ENCODE measurements around the gene CTBP2.

The CTBP2 gene

GRCh38 chr10:125159932-125160855 lies at the start of gene CTBP2:
CTBP2 (minus strand) TSS chr10:125160563.
- H3K27me3 ChIP-seq (ENCODE audit: control insufficient read depth in 2 of 2, insufficient read depth in 2 of 2, low read length in 2 of 2): no peaks in the 10 kb centered on the region
- H3K27ac ChIP-seq (ENCODE audit: low read depth in 2 of 2, low read length in 2 of 2): peak within 1 kb of the TSS; percentile 92 to 97
- no peaks in the 10 kb centered on the region for H3K36me3 ChIP-seq (ENCODE audit: control insufficient read depth in 2 of 2, insufficient read depth in 2 of 2, low read length in 2 of 2)
- peak within 1 kb of the TSS; percentile 60 to 81 for H3K9ac ChIP-seq (ENCODE audit: low read depth in 1 of 2, low read length in 2 of 2)
- no peaks in the 10 kb centered on the region for H3K9me3 ChIP-seq (ENCODE audit: control insufficient read depth in 2 of 2, low read length in 2 of 2)
- peaks cover 13 to 22% of the 10 kb centered on the region in 2 donors for H3K4me1 ChIP-seq (ENCODE audit: control insufficient read depth in 2 of 2, insufficient read depth in 2 of 2, low read length in 2 of 2)
- H3K4me3 ChIP-seq (ENCODE audit: low read length in 2 of 2): peak within 1 kb of the TSS; percentile 72 to 78

GRCh38 chr10:125209591-125210355 lies 49.4 kb upstream of the CTBP2 start:
- Histone ChIP-seq H3K27me3 (ENCODE audit: control insufficient read depth in 2 of 2, insufficient read depth in 2 of 2, low read length in 2 of 2) (peaks cover 0 to 2% of the 10 kb centered on the region in 2 donors), H3K4me1 (ENCODE audit: control insufficient read depth in 2 of 2, insufficient read depth in 2 of 2, low read length in 2 of 2) (no peaks in the 10 kb centered on the region), H3K4me3 (ENCODE audit: low read length in 2 of 2) (no peak overlapping the region), H3K36me3 (ENCODE audit: control insufficient read depth in 2 of 2, insufficient read depth in 2 of 2, low read length in 2 of 2) (no peaks in the 10 kb centered on the region), H3K9me3 (ENCODE audit: control insufficient read depth in 2 of 2, low read length in 2 of 2) (no peaks in the 10 kb centered on the region), H3K9ac (ENCODE audit: low read depth in 1 of 2, low read length in 2 of 2) (no peak overlapping the region), H3K27ac (ENCODE audit: low read depth in 2 of 2, low read length in 2 of 2) (no peak overlapping the region)

GRCh38 chr10:125208854-125209565 lies 48.6 kb upstream of the CTBP2 start:
- Histone ChIP-seq H3K27ac (ENCODE audit: low read depth in 2 of 2, low read length in 2 of 2) (no peak overlapping the region), H3K9me3 (ENCODE audit: control insufficient read depth in 2 of 2, low read length in 2 of 2) (no peaks in the 10 kb centered on the region), H3K4me1 (ENCODE audit: control insufficient read depth in 2 of 2, insufficient read depth in 2 of 2, low read length in 2 of 2) (no peaks in the 10 kb centered on the region), H3K4me3 (ENCODE audit: low read length in 2 of 2) (no peak overlapping the region), H3K9ac (ENCODE audit: low read depth in 1 of 2, low read length in 2 of 2) (no peak overlapping the region), H3K36me3 (ENCODE audit: control insufficient read depth in 2 of 2, insufficient read depth in 2 of 2, low read length in 2 of 2) (no peaks in the 10 kb centered on the region), H3K27me3 (ENCODE audit: control insufficient read depth in 2 of 2, insufficient read depth in 2 of 2, low read length in 2 of 2) (peaks cover 0 to 2% of the 10 kb centered on the region in 2 donors)

GRCh38 chr10:125206623-125207022 lies 46.3 kb upstream of the CTBP2 start:
- Histone ChIP-seq H3K27ac (ENCODE audit: low read depth in 2 of 2, low read length in 2 of 2) (no peak overlapping the region), H3K4me3 (ENCODE audit: low read length in 2 of 2) (no peak overlapping the region), H3K27me3 (ENCODE audit: control insufficient read depth in 2 of 2, insufficient read depth in 2 of 2, low read length in 2 of 2) (peaks cover 0 to 2% of the 10 kb centered on the region in 2 donors), H3K4me1 (ENCODE audit: control insufficient read depth in 2 of 2, insufficient read depth in 2 of 2, low read length in 2 of 2) (no peaks in the 10 kb centered on the region), H3K9ac (ENCODE audit: low read depth in 1 of 2, low read length in 2 of 2) (no peak overlapping the region), H3K36me3 (ENCODE audit: control insufficient read depth in 2 of 2, insufficient read depth in 2 of 2, low read length in 2 of 2) (no peaks in the 10 kb centered on the region), H3K9me3 (ENCODE audit: control insufficient read depth in 2 of 2, low read length in 2 of 2) (no peaks in the 10 kb centered on the region)

GRCh38 chr10:125205431-125205830 lies 45.1 kb upstream of the CTBP2 start:
- Histone ChIP-seq H3K27ac (ENCODE audit: low read depth in 2 of 2, low read length in 2 of 2) (no peak overlapping the region), H3K4me1 (ENCODE audit: control insufficient read depth in 2 of 2, insufficient read depth in 2 of 2, low read length in 2 of 2) (no peaks in the 10 kb centered on the region), H3K9ac (ENCODE audit: low read depth in 1 of 2, low read length in 2 of 2) (no peak overlapping the region), H3K9me3 (ENCODE audit: control insufficient read depth in 2 of 2, low read length in 2 of 2) (no peaks in the 10 kb centered on the region), H3K4me3 (ENCODE audit: low read length in 2 of 2) (no peak overlapping the region), H3K36me3 (ENCODE audit: control insufficient read depth in 2 of 2, insufficient read depth in 2 of 2, low read length in 2 of 2) (no peaks in the 10 kb centered on the region), H3K27me3 (ENCODE audit: control insufficient read depth in 2 of 2, insufficient read depth in 2 of 2, low read length in 2 of 2) (peaks cover 0 to 2% of the 10 kb centered on the region in 2 donors)

GRCh38 chr10:125204400-125204799 lies 44.0 kb upstream of the CTBP2 start:
- Histone ChIP-seq H3K4me1 (ENCODE audit: control insufficient read depth in 2 of 2, insufficient read depth in 2 of 2, low read length in 2 of 2) (no peaks in the 10 kb centered on the region), H3K27ac (ENCODE audit: low read depth in 2 of 2, low read length in 2 of 2) (no peak overlapping the region), H3K9me3 (ENCODE audit: control insufficient read depth in 2 of 2, low read length in 2 of 2) (no peaks in the 10 kb centered on the region), H3K9ac (ENCODE audit: low read depth in 1 of 2, low read length in 2 of 2) (no peak overlapping the region), H3K36me3 (ENCODE audit: control insufficient read depth in 2 of 2, insufficient read depth in 2 of 2, low read length in 2 of 2) (no peaks in the 10 kb centered on the region), H3K27me3 (ENCODE audit: control insufficient read depth in 2 of 2, insufficient read depth in 2 of 2, low read length in 2 of 2) (peaks cover 0 to 2% of the 10 kb centered on the region in 2 donors), H3K4me3 (ENCODE audit: low read length in 2 of 2) (no peak overlapping the region)

GRCh38 chr10:125203186-125203800 lies 42.9 kb upstream of the CTBP2 start:
- no peak overlapping the region for H3K4me3 ChIP-seq (ENCODE audit: low read length in 2 of 2)
- peaks cover 0 to 2% of the 10 kb centered on the region in 2 donors for H3K27me3 ChIP-seq (ENCODE audit: control insufficient read depth in 2 of 2, insufficient read depth in 2 of 2, low read length in 2 of 2)
- no peak overlapping the region for H3K27ac ChIP-seq (ENCODE audit: low read depth in 2 of 2, low read length in 2 of 2)
- H3K4me1 ChIP-seq (ENCODE audit: control insufficient read depth in 2 of 2, insufficient read depth in 2 of 2, low read length in 2 of 2): no peaks in the 10 kb centered on the region
- no peaks in the 10 kb centered on the region for H3K36me3 ChIP-seq (ENCODE audit: control insufficient read depth in 2 of 2, insufficient read depth in 2 of 2, low read length in 2 of 2)
- H3K9me3 ChIP-seq (ENCODE audit: control insufficient read depth in 2 of 2, low read length in 2 of 2): no peaks in the 10 kb centered on the region
- H3K9ac ChIP-seq (ENCODE audit: low read depth in 1 of 2, low read length in 2 of 2): no peak overlapping the region

GRCh38 chr10:125201791-125202622 lies 41.6 kb upstream of the CTBP2 start:
- H3K36me3 ChIP-seq (ENCODE audit: control insufficient read depth in 2 of 2, insufficient read depth in 2 of 2, low read length in 2 of 2): no peaks in the 10 kb centered on the region
- H3K27ac ChIP-seq (ENCODE audit: low read depth in 2 of 2, low read length in 2 of 2): no peak overlapping the region
- no peak overlapping the region for H3K4me3 ChIP-seq (ENCODE audit: low read length in 2 of 2)
- no peak overlapping the region for H3K9ac ChIP-seq (ENCODE audit: low read depth in 1 of 2, low read length in 2 of 2)
- H3K9me3 ChIP-seq (ENCODE audit: control insufficient read depth in 2 of 2, low read length in 2 of 2): no peaks in the 10 kb centered on the region
- peaks cover 0 to 2% of the 10 kb centered on the region in 2 donors for H3K27me3 ChIP-seq (ENCODE audit: control insufficient read depth in 2 of 2, insufficient read depth in 2 of 2, low read length in 2 of 2)
- no peaks in the 10 kb centered on the region for H3K4me1 ChIP-seq (ENCODE audit: control insufficient read depth in 2 of 2, insufficient read depth in 2 of 2, low read length in 2 of 2)

- H3K4me3 ChIP-seq (ENCODE audit: low read length in 2 of 2): no peak overlapping the region
- H3K9me3 ChIP-seq (ENCODE audit: control insufficient read depth in 2 of 2, low read length in 2 of 2): no peaks in the 10 kb centered on the region
- no peaks in the 10 kb centered on the region for H3K36me3 ChIP-seq (ENCODE audit: control insufficient read depth in 2 of 2, insufficient read depth in 2 of 2, low read length in 2 of 2)
- no peaks in the 10 kb centered on the region for H3K4me1 ChIP-seq (ENCODE audit: control insufficient read depth in 2 of 2, insufficient read depth in 2 of 2, low read length in 2 of 2)
- peaks cover 0 to 2% of the 10 kb centered on the region in 2 donors for H3K27me3 ChIP-seq (ENCODE audit: control insufficient read depth in 2 of 2, insufficient read depth in 2 of 2, low read length in 2 of 2)
- no peak overlapping the region for H3K9ac ChIP-seq (ENCODE audit: low read depth in 1 of 2, low read length in 2 of 2)
- no peak overlapping the region for H3K27ac ChIP-seq (ENCODE audit: low read depth in 2 of 2, low read length in 2 of 2)
Measured at GRCh38 chr10:125201108-125201524, 40.8 kb upstream of the CTBP2 start.

Data from mucosa of rectum (tissue), 2 donors.